K562 (cell line): Measurements from ENCODE around the gene TICAM1. TPM values are rescaled to one million over a fixed set of nuclear protein-coding genes. Genes with fewer than 3 reads are reported as not detected.

Experiments used
- ARID3A ChIP-seq: IDR thresholded peaks from 2 replicates; pipeline ENCODE4 v1.6.1; 2012; ENCODE audit warnings: low read depth, low read length, improper control_type of control experiment, borderline replicate concordance
- BCLAF1 ChIP-seq, 2 experiments: fragments of 450-650 bp in 1 of 2; IDR thresholded peaks; 2 replicates each; pipeline ENCODE4 v1.6.1; 2011 to 2017; ENCODE audit warnings: low read depth in 2 of 2, antibody characterized with exemption in 1 of 2, borderline replicate concordance in 1 of 2, low read length in 1 of 2, mild to moderate bottlenecking in 1 of 2, mixed read lengths in 1 of 2; ENCODE audit not compliant: control insufficient read depth in 1 of 2
- CBX1 ChIP-seq: sonication (generic); IDR thresholded peaks from 2 replicates; pipeline ENCODE4 v1.6.1; 2016; ENCODE audit warnings: antibody characterized with exemption, low read depth, mild to moderate bottlenecking
- GMEB1 ChIP-seq: fragments of 250-450 bp; sonication (Bioruptor Pico); IDR thresholded peaks from 2 replicates; pipeline ENCODE4 v1.4.0; 2020; ENCODE audit warnings: mild to moderate bottlenecking
- IFI16 ChIP-seq: fragments of 250-450 bp; sonication (Bioruptor Pico); IDR thresholded peaks from 2 replicates; pipeline ENCODE4 v2.1.2; 2022; ENCODE audit warnings: mild to moderate bottlenecking, inconsistent platforms
- KLF13 ChIP-seq: fragments of 450-650 bp; IDR thresholded peaks from 2 replicates; pipeline ENCODE4 v1.6.1; 2016; ENCODE audit warnings: missing genetic modification characterization, low read depth, mild to moderate bottlenecking, missing compliant biosample characterization, moderate library complexity, borderline replicate concordance
- MYBL2 ChIP-seq, 2 experiments: fragments of 450-650 bp in 1 of 2; sonication (generic) in 1 of 2; formaldehyde crosslinking in 1 of 2; IDR thresholded peaks; 2 replicates each; pipeline versions ENCODE4 v1.6.1 to v1.8.1; 2017 to 2022; ENCODE audit warnings: borderline replicate concordance in 1 of 2, inconsistent platforms in 1 of 2, low read depth in 1 of 2, mild to moderate bottlenecking in 1 of 2, missing genetic modification reagents in 1 of 2, moderate library complexity in 1 of 2
- SMAD3 ChIP-seq: fragments of 450-650 bp; formaldehyde crosslinking; conservative IDR thresholded peaks from 2 replicates; pipeline ENCODE4 v1.4.0; 2020; ENCODE audit warnings: mild to moderate bottlenecking
- SMARCA4 ChIP-seq: fragments of 450-650 bp; IDR thresholded peaks from 2 replicates; pipeline ENCODE4 v1.6.1; 2016
- TEAD4 ChIP-seq, 2 experiments: sonication (generic) in 1 of 2; formaldehyde crosslinking in 1 of 2; IDR thresholded peaks; 2 replicates each; pipeline versions ENCODE4 v1.6.1 to v1.8.0; 2012 to 2022; ENCODE audit warnings: borderline replicate concordance in 1 of 2, inconsistent platforms in 1 of 2, low read length in 1 of 2, mild to moderate bottlenecking in 1 of 2, missing genetic modification reagents in 1 of 2
- ZNF224 ChIP-seq: sonication (generic); formaldehyde crosslinking; IDR thresholded peaks from 2 replicates; pipeline ENCODE4 v1.8.0; 2022; ENCODE audit warnings: mild to moderate bottlenecking, missing genetic modification reagents
- ZNF431 ChIP-seq: sonication (generic); formaldehyde crosslinking; IDR thresholded peaks from 2 replicates; pipeline ENCODE4 v1.8.0; 2022; ENCODE audit warnings: mild to moderate bottlenecking, missing genetic modification reagents
- ZNF586 ChIP-seq: fragments of 450-650 bp; formaldehyde crosslinking; conservative IDR thresholded peaks from 2 replicates; pipeline ENCODE4 v1.4.0; 2020; ENCODE audit warnings: mild to moderate bottlenecking, moderate library complexity
- polyA plus RNA-seq, 8 experiments: library from polyadenylated mRNA; depleted of rRNA in 4 of 8; stranded (reverse) in 5 of 8; unstranded in 3 of 8; fragments of >200 nt; fragmentation: Nextera tagmentation in 2 of 8; fragmentation: Illumina TruSeq in 1 of 8; extraction: Ambion mirVana in 2 of 8; extraction: Trizol in 1 of 8; gene quantifications; 2 replicates each; pipeline versions ENCODE4 v1.2.1 to v1.2.3, GENCODE V29; 2011 to 2014; ENCODE audit warnings: inconsistent platforms in 1 of 8, missing spikeins in 1 of 8
- total RNA-seq, 7 experiments: library from RNA; depleted of rRNA in 6 of 7; stranded (reverse); fragments of >200 nt in 6 of 7; fragmentation: Illumina TruSeq in 2 of 7; extraction: Trizol in 2 of 7; gene quantifications; 2 replicates each; pipeline versions ENCODE4 v1.2.1 to v1.2.3, GENCODE V29; 2011 to 2021; ENCODE audit warnings: low replicate concordance in 1 of 7
- TF ChIP-seq, protein P1 (sequence below): sonication (generic); formaldehyde crosslinking; IDR thresholded peaks from 2 replicates; pipeline ENCODE4 v1.8.0; 2023; ENCODE audit warnings: mild to moderate bottlenecking, missing genetic modification reagents
- TF ChIP-seq, protein P2 (sequence below): sonication (generic); formaldehyde crosslinking; IDR thresholded peaks from 2 replicates; pipeline ENCODE4 v1.9.0; 2022; ENCODE audit warnings: mild to moderate bottlenecking, missing genetic modification reagents

Gene TICAM1
- total and polyA plus RNA-seq, 9 of the 15 experiments (the other 6 are each of a cell fraction or from before 2014, with no cell fraction given) = 0.07 to 11.6 (median 1.5) TPM

DNA sequence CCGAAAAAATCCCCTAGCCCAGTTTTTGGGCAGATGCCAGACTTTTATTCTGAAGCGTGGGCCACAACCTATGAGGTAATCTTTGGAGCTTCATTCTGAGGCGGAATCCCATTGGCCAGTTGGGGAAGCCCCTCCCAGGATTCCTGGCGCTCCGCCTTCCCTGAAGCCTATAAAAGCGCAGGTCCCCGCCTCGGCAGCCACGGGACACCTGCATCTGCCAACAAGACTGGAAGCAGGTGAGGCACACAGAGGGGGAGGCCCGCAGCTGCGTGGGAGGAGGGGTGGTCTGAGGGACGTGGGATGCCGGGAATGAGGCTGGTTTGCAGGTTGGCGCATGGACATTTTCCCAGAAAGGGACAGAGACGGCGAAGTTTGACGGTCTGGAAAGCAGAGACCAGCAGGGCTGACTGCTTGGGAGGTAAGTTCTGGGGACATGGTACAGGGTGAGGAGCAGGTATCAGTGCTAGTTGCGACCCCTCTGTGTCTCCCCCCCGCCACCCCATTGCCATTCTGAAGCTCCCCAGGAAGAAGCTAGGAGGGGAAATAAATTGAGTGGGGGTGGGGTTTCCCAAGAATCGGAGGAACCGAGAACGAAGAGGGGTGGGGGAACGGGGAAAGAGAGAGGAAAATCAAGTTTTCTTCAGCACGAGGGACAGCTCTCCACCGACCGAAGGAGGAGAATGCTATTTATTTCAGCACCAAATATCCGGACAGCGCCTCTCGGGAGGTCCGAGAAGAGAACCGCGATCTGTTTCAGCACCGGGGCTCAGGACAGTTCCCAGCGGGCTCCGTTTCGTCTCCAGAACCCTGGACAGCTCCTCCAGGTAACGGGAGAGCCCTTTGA lies 62.4 kb downstream of the TICAM1 start (continued):
- TF ChIP-seq ARID3A (peak; percentile 32; the same call in 1 of the 2 replicates), CBX1 (no peak), SMAD3 (CRISPR knock-in tag) (peak; percentile 81; the same call in 1 of the 2 replicates), IFI16 (CRISPR knock-in tag) (0 out of 2 replicates have a peak, but pooled peaks have one; percentile 17), SMARCA4 (no peak), ZNF224 (CRISPR knock-in tag) (peak; percentile 99), GMEB1 (CRISPR knock-in tag) (0 out of 2 replicates have a peak, but pooled peaks have one; percentile 31), BCLAF1 (IDR thresholded peaks at IDR 0.05; ENCODE audit: borderline replicate concordance in 1 of 2, control insufficient read depth in 1 of 2, low read depth in 2 of 2, low read length in 1 of 2) (0 out of 4 replicates have a peak, but pooled peaks of 1 of the 2 experiments have one; percentile 73), KLF13 (peak; percentile 68; the same call in 1 of the 2 replicates), ZNF586 (CRISPR knock-in tag) (peak; percentile 67; the same call in 1 of the 2 replicates), TEAD4 (IDR thresholded peaks at IDR 0.05; ENCODE audit: low read length) (peak; percentile 66), TEAD4 (CRISPR knock-in tag; IDR thresholded peaks at IDR 0.05; ENCODE audit: borderline replicate concordance) (peak; percentile 99), MYBL2 (IDR thresholded peaks at IDR 0.05; ENCODE audit: low read depth) (no peak), MYBL2 (CRISPR knock-in tag; IDR thresholded peaks at IDR 0.05; ENCODE audit: borderline replicate concordance) (no peak), ZNF431 (CRISPR knock-in tag) (peak; percentile 94)
- TF ChIP-seq, protein P1, sequence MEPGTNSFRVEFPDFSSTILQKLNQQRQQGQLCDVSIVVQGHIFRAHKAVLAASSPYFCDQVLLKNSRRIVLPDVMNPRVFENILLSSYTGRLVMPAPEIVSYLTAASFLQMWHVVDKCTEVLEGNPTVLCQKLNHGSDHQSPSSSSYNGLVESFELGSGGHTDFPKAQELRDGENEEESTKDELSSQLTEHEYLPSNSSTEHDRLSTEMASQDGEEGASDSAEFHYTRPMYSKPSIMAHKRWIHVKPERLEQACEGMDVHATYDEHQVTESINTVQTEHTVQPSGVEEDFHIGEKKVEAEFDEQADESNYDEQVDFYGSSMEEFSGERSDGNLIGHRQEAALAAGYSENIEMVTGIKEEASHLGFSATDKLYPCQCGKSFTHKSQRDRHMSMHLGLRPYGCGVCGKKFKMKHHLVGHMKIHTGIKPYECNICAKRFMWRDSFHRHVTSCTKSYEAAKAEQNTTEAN (CRISPR knock-in tag) = peak; percentile 99
- TF ChIP-seq, protein P2, sequence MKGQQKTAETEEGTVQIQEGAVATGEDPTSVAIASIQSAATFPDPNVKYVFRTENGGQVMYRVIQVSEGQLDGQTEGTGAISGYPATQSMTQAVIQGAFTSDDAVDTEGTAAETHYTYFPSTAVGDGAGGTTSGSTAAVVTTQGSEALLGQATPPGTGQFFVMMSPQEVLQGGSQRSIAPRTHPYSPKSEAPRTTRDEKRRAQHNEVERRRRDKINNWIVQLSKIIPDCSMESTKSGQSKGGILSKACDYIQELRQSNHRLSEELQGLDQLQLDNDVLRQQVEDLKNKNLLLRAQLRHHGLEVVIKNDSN (CRISPR knock-in tag) = peak; percentile 58
